Right lobe of liver (tissue), 6 donors: ENCODE data around the gene IL34. TPM values are rescaled to one million over a fixed set of nuclear protein-coding genes. Genes with fewer than 3 reads are reported as not detected.

Experiments used
- ATAC-seq, 4 donors: fragments of 200-7000 bp; cut with Tn5 transposase; one replicate each; pipeline ENCODE4 v1.9.1; 2020; ENCODE audit warnings: mild to moderate bottlenecking in 4 of 4, moderate library complexity in 4 of 4
- DNase-seq, 3 donors: peaks; one replicate each; pipeline ENCODE4 v3.0.0-alpha.2; 2020
- H3K27ac ChIP-seq, 3 donors: fragments of 200-600 bp; one replicate each; pipeline ENCODE4 v1.8.0; 2022
- H3K27me3 ChIP-seq, 2 donors: fragments of 200-600 bp; one replicate each; pipeline ENCODE4 v1.8.0; 2022
- H3K36me3 ChIP-seq, 4 donors: fragments of 200-600 bp; sonication (generic) in 1 of 4; one replicate each; pipeline versions ENCODE4 v1.5.1 to v1.8.0; 2017 to 2022; ENCODE audit warnings: control low read depth in 1 of 4
- H3K4me1 ChIP-seq, 4 donors: fragments of 200-600 bp; sonication (generic) in 1 of 4; one replicate each; pipeline versions ENCODE4 v1.5.1 to v1.8.0; 2017 to 2022; ENCODE audit warnings: control low read depth in 1 of 4
- H3K4me3 ChIP-seq, 3 donors: fragments of 200-600 bp; one replicate each; pipeline ENCODE4 v1.8.0; 2022
- H3K9me3 ChIP-seq, 4 donors: fragments of 200-600 bp; sonication (generic) in 1 of 4; one replicate each; pipeline versions ENCODE4 v1.5.1 to v1.8.0; 2017 to 2022; ENCODE audit warnings: control low read depth in 1 of 4
- CTCF ChIP-seq, 4 donors: fragments of 200-600 bp in 3 of 4; fragments of 450-650 bp in 1 of 4; IDR thresholded peaks; one replicate each; pipeline versions ENCODE4 v1.5.1 to v1.8.0; 2016 to 2022; ENCODE audit warnings: antibody characterized with exemption in 4 of 4, mild to moderate bottlenecking in 2 of 4
- POLR2A ChIP-seq: fragments of 450-650 bp; IDR thresholded peaks from one replicate; pipeline ENCODE4 v1.6.1; 2017; ENCODE audit warnings: antibody characterized with exemption, mild to moderate bottlenecking
- WGBS: methylation state at CpG from one replicate; pipeline ENCODE4 v1.1.6; 2018; ENCODE audit warnings: low coverage, low lambda C conversion rate; ENCODE audit not compliant: insufficient coverage; ENCODE audit errors: missing lambda C conversion rate; 5-methylcytosine and 5-hydroxymethylcytosine counted together
- intact Hi-C, 2 donors: fragments of 100-400 bp; cut with DNase I; formaldehyde crosslinking; loops; one replicate each; pipeline versions ENCODE4 v1.11.2 to v1.14.1; 2022
- total RNA-seq, 6 experiments: library from RNA; depleted of rRNA in 2 of 6; stranded (reverse); fragments of >200 nt in 2 of 6; fragmentation: NEBNext Ultra II Directional in 3 of 6; extraction: Animal tissue kit (Norgen Biotek cat#: 25700) in 3 of 6; gene quantifications; one replicate each; pipeline versions ENCODE4 v1.1.0 to v1.2.4, GENCODE V29; 2016 to 2023
- donor health status: DM: no; HTN: yes; CAD: no.
- donor health status: DM: no; HTN: no; CAD: no.
- donor health status: DM: no; HTN: no; CAD: no.
- donor health status: DM: no; HTN: yes; CAD: no.
- donor health status: DM: no; HTN: yes; CAD: no.

IL34 gene
- total RNA-seq, 6 experiments from 2014 or later = 0.27 to 1.1 (median 0.49) TPM

GRCh38 chr16:70660672-70661350 is 14.5 kb downstream of the IL34 start:
- ATAC-seq = peak in 3 of 4 donors; percentile 8 to 47 (median 9)
- no peak for DNase-seq
- Histone ChIP-seq H3K9me3 (no peaks in the 10 kb centered on the region), H3K4me1 (no peaks in the 10 kb centered on the region), H3K27ac (no peak overlapping the region), H3K27me3 (no peaks in the 10 kb centered on the region), H3K36me3 (peaks cover 0 to 30% (median 19%) of the 10 kb centered on the region in 4 donors), H3K4me3 (no peak overlapping the region)
- WGBS = 41% methylated on average over 5 of the region's 7 CpGs
- intact Hi-C loops = no loop called here
- TF ChIP-seq POLR2A (no peak), CTCF (IDR thresholded peaks at IDR 0.05) (no peak)

- H3K4me3 ChIP-seq = no peak overlapping the region
- TF ChIP-seq POLR2A (no peak), CTCF (IDR thresholded peaks at IDR 0.05) (no peak)
- no peak overlapping the region for H3K27ac ChIP-seq
- ATAC-seq (peak in 1 of 4 donors; percentile 2), DNase-seq (peak in 1 of 3 donors; percentile 47)
- WGBS = 67% methylated on average over 7 of the region's 17 CpGs
- intact Hi-C loops = no loop called here
- H3K27me3 ChIP-seq = no peaks in the 10 kb centered on the region
- H3K9me3 ChIP-seq = no peaks in the 10 kb centered on the region
- peaks cover 0 to 37% (median 23%) of the 10 kb centered on the region in 4 donors for H3K36me3 ChIP-seq
- no peaks in the 10 kb centered on the region for H3K4me1 ChIP-seq
Observed at GRCh38 chr16:70661534-70661917, 15.2 kb downstream of the IL34 start.

- peaks cover 0 to 42% (median 24%) of the 10 kb centered on the region in 4 donors for H3K36me3 ChIP-seq
- WGBS = 70% methylated on average over 7 of the region's 21 CpGs
- H3K4me3 ChIP-seq = no peak overlapping the region
- no peaks in the 10 kb centered on the region for H3K4me1 ChIP-seq
- H3K27me3 ChIP-seq = no peaks in the 10 kb centered on the region
- DNase-seq (peak in 1 of 3 donors; percentile 48), ATAC-seq (peak in 3 of 4 donors; percentile 14 to 27 (median 19))
- TF ChIP-seq CTCF (IDR thresholded peaks at IDR 0.05) (no peak), POLR2A (no peak)
- intact Hi-C loops = no loop called here
- H3K27ac ChIP-seq = no peak overlapping the region
- no peaks in the 10 kb centered on the region for H3K9me3 ChIP-seq
Observed at GRCh38 chr16:70661918-70662641, 15.7 kb downstream of the IL34 start.

DNA sequence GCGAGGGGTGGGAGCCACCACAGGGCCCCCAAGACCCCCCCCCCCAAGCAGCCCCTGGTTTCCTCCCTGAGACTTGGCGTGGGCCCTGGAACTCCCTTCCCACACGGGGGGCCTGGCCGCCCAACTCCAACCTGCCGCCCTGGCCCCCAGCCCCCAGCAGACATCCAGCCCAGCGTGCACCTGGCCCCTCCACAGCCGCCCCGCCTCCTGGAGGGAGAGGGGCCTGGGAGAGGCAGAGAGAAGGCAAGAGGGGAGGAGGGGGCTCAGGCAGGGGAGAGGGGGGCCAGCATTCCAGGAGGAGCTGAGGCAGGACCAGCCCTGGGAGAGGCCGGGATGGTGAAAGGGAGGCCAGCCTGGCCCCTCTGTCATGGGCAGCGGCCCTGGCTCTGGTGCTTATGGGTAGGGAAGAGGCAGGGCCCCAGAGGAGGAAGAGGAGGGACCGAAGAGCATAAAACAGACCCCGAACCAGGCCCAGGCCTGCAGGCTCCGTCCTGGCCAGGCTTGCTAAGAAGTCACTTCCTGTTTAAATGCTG is 16.7 kb downstream of the IL34 start:
- Histone ChIP-seq H3K4me3 (no peak overlapping the region), H3K27ac (no peak overlapping the region), H3K27me3 (no peaks in the 10 kb centered on the region), H3K9me3 (no peaks in the 10 kb centered on the region), H3K4me1 (no peaks in the 10 kb centered on the region), H3K36me3 (peaks cover 0 to 44% (median 26%) of the 10 kb centered on the region in 4 donors)
- intact Hi-C loops = no loop called here
- DNase-seq (no peak), ATAC-seq (no peak)
- 100% methylated on average over 2 of the region's 13 CpGs for WGBS
- no peak for TF ChIP-seq CTCF (IDR thresholded peaks at IDR 0.05)
- TF ChIP-seq POLR2A = no peak
